Transverse colon (tissue), 4 donors: ENCODE results near the gene SLC11A1. TPM values are rescaled to one million over a fixed set of nuclear protein-coding genes. Genes with fewer than 3 reads are reported as not detected.

Experiments used
- DNase-seq: peaks from one replicate; pipeline ENCODE4 v3.0.0-alpha.2; 2019
- H3K27ac ChIP-seq, 4 donors: fragments of 200-600 bp; sonication (generic); 2 replicates each; pipeline ENCODE4 v1.5.1; 2016 to 2018; ENCODE audit warnings: inconsistent platforms in 4 of 4
- H3K27me3 ChIP-seq: fragments of 200-600 bp; sonication (generic); 2 replicates; pipeline ENCODE4 v1.5.1; 2017; ENCODE audit warnings: inconsistent platforms
- H3K36me3 ChIP-seq, 4 donors: fragments of 200-600 bp; sonication (generic); 2 replicates each; pipeline ENCODE4 v1.5.1; 2017 to 2019; ENCODE audit warnings: inconsistent platforms in 4 of 4
- H3K4me1 ChIP-seq, 4 donors: fragments of 200-600 bp; sonication (generic); 2 replicates each; pipeline ENCODE4 v1.5.1; 2017 to 2020; ENCODE audit warnings: inconsistent platforms in 4 of 4
- H3K4me3 ChIP-seq, 4 donors: fragments of 200-600 bp; sonication (generic); 1 replicate in 1 of 4; 2 replicates in 3 of 4; pipeline versions ENCODE4 v1.5.1 to v1.6.1; 2017 to 2019; ENCODE audit warnings: inconsistent platforms in 4 of 4
- H3K9me3 ChIP-seq, 2 donors: fragments of 200-600 bp; sonication (generic); 2 replicates each; pipeline ENCODE4 v1.5.1; 2017 to 2019; ENCODE audit warnings: inconsistent platforms in 2 of 2
- CTCF ChIP-seq, 5 experiments: fragments of 200-600 bp in 3 of 5; fragments of 450-650 bp in 2 of 5; sonication (generic) in 3 of 5; IDR thresholded peaks; 1 replicate in 2 of 5; 2 replicates in 3 of 5; pipeline ENCODE4 v1.5.1; 2016 to 2017; ENCODE audit warnings: antibody characterized with exemption in 5 of 5, inconsistent platforms in 3 of 5, mild to moderate bottlenecking in 2 of 5, moderate library complexity in 1 of 5
- EP300 ChIP-seq: sonication (generic); formaldehyde crosslinking; IDR thresholded peaks from one replicate; pipeline ENCODE4 v1.6.1; 2017; ENCODE audit warnings: antibody characterized with exemption, low read depth
- POLR2A ChIP-seq: fragments of 450-650 bp; IDR thresholded peaks from one replicate; pipeline ENCODE4 v1.6.1; 2016; ENCODE audit warnings: antibody characterized with exemption, mild to moderate bottlenecking, moderate library complexity
- POLR2AphosphoS5 ChIP-seq, 3 donors: sonication (generic); formaldehyde crosslinking; IDR thresholded peaks; one replicate each; pipeline ENCODE4 v1.6.1; 2016; ENCODE audit warnings: antibody characterized with exemption in 3 of 3
- WGBS, 2 donors: methylation state at CpG; one replicate each; pipeline ENCODE4 v1.1.5; 2018; ENCODE audit warnings: low coverage in 1 of 2; 5-methylcytosine and 5-hydroxymethylcytosine counted together
- in situ Hi-C, 4 donors: fragments of 200-750 bp; cut with MboI; loops; one replicate each; pipeline versions ENCODE4 v1.15.0 to v1.15.1; 2017; ENCODE audit warnings: low sequenced_read_pairs in 3 of 4, low pct_ligation_motif_present in 1 of 4, low pct_unique_long_range_greater_than_20kb in 1 of 4
- intact Hi-C: fragments of 100-400 bp; cut with DNase I; formaldehyde crosslinking; loops from one replicate; pipeline ENCODE4 v1.15.1; 2023; ENCODE audit warnings: low total_unique reads
- total RNA-seq, 4 donors: library from RNA; depleted of rRNA; stranded (reverse); fragments of >200 nt; gene quantifications; one replicate each; pipeline ENCODE4 v1.1.0, GENCODE V29; 2016

SLC11A1 gene
- total RNA-seq, 4 donors from 2014 or later = 2.6 to 8.4 (median 6.3) TPM

- peaks cover 8 to 36% (median 20%) of the 10 kb centered on the region in 4 donors for H3K4me1 ChIP-seq
- no peak for TF ChIP-seq CTCF (IDR thresholded peaks at IDR 0.05)
- TF ChIP-seq EP300 = no peak
- TF ChIP-seq POLR2A = no peak
- TF ChIP-seq POLR2AphosphoS5 (IDR thresholded peaks at IDR 0.05) = no peak
- no peak for DNase-seq
- intact Hi-C loops = no loop called here
- WGBS, 2 donors = 83 to 93% methylated on average over 4 to 5 of the region's 5 CpGs
- in situ Hi-C loops = loop anchor here in 3 of 4 donors (10.0 to 25.0 kb wide), 3 partner anchors 98 to 205 kb away; partner anchors contain the start of gene TMBIM1 (in 3 of the 3)
- no peaks in the 10 kb centered on the region for H3K9me3 ChIP-seq
- H3K36me3 ChIP-seq = no peaks in the 10 kb centered on the region
- no peaks in the 10 kb centered on the region for H3K27me3 ChIP-seq
- H3K4me3 ChIP-seq = no peak overlapping the region
- H3K27ac ChIP-seq = no peak overlapping the region
Measured at GRCh38 chr2:218392459-218392858, 10.4 kb downstream of the SLC11A1 start.

- TF ChIP-seq EP300 (no peak), CTCF (IDR thresholded peaks at IDR 0.05) (no peak), POLR2AphosphoS5 (IDR thresholded peaks at IDR 0.05) (no peak), POLR2A (no peak)
- intact Hi-C loops = no loop called here
- 60 to 86% methylated on average over 1 to 16 of the region's 16 CpGs for WGBS, 2 donors
- Histone ChIP-seq H3K27me3 (no peaks in the 10 kb centered on the region), H3K4me3 (no peak overlapping the region), H3K36me3 (no peaks in the 10 kb centered on the region), H3K27ac (no peak overlapping the region), H3K9me3 (no peaks in the 10 kb centered on the region), H3K4me1 (peaks cover 8 to 37% (median 24%) of the 10 kb centered on the region in 4 donors)
- DNase-seq = no peak
- in situ Hi-C loops = loop anchor here in 3 of 4 donors (10.0 to 25.0 kb wide), 3 partner anchors 98 to 206 kb away; partner anchors contain the start of gene TMBIM1 (in 3 of the 3)
Measured at GRCh38 chr2:218392891-218393462, 10.9 kb downstream of the SLC11A1 start.

GRCh38 chr2:218393750-218394290 lies 11.7 kb downstream of the SLC11A1 start:
- no peak for TF ChIP-seq CTCF (IDR thresholded peaks at IDR 0.05)
- no peaks in the 10 kb centered on the region for H3K27me3 ChIP-seq
- no peak for DNase-seq
- intact Hi-C loops (loop anchor here (2.0 kb wide), 1 partner anchor 97 kb away; no protein-coding TSS in a partner anchor), in situ Hi-C loops (loop anchor here in 3 of 4 donors (10.0 to 25.0 kb wide), 3 partner anchors 99 to 207 kb away; partner anchors contain the start of gene TMBIM1 (in 3 of the 3))
- H3K4me3 ChIP-seq = no peak overlapping the region
- WGBS, 2 donors = 62% methylated on average over 8 of the region's 8 CpGs; no CpG with 5 or more reads in 1 of the 2 donors
- H3K36me3 ChIP-seq = no peaks in the 10 kb centered on the region
- H3K4me1 ChIP-seq = peaks cover 8 to 37% (median 31%) of the 10 kb centered on the region in 4 donors
- H3K27ac ChIP-seq = no peak overlapping the region
- H3K9me3 ChIP-seq = no peaks in the 10 kb centered on the region

- in situ Hi-C loops (loop anchor here in 3 of 4 donors (10.0 to 25.0 kb wide), 3 partner anchors 100 to 207 kb away; partner anchors contain the start of gene TMBIM1 (in 3 of the 3)), intact Hi-C loops (loop anchor here (2.0 kb wide), 1 partner anchor 98 kb away; no protein-coding TSS in a partner anchor)
- Histone ChIP-seq H3K4me3 (no peak overlapping the region), H3K36me3 (no peaks in the 10 kb centered on the region), H3K9me3 (no peaks in the 10 kb centered on the region), H3K27me3 (no peaks in the 10 kb centered on the region), H3K4me1 (peaks cover 8 to 40% (median 33%) of the 10 kb centered on the region in 4 donors), H3K27ac (peak overlapping the region in 2 of 4 donors; percentile 100)
- WGBS, 2 donors = 89% methylated on average over 13 of the region's 13 CpGs; no CpG with 5 or more reads in 1 of the 2 donors
- no peak for TF ChIP-seq EP300
- TF ChIP-seq POLR2AphosphoS5 (IDR thresholded peaks at IDR 0.05) = no peak
- DNase-seq = no peak
Measured at GRCh38 chr2:218394298-218395089, 12.4 kb downstream of the SLC11A1 start.
